Cortex of kidney (tissue), 1 donor: ENCODE results near the gene UBAC1.
"Not testable (repeated sequence)": the region's sequence is repeated elsewhere in the genome, so short reads cannot be mapped to it uniquely, and the experiment has no call there.

ENCODE experiments used
- DNase-seq: peaks from one replicate; lab custom pipeline; 2025; lab: John Stamatoyannopoulos, UW

Gene UBAC1

DNA sequence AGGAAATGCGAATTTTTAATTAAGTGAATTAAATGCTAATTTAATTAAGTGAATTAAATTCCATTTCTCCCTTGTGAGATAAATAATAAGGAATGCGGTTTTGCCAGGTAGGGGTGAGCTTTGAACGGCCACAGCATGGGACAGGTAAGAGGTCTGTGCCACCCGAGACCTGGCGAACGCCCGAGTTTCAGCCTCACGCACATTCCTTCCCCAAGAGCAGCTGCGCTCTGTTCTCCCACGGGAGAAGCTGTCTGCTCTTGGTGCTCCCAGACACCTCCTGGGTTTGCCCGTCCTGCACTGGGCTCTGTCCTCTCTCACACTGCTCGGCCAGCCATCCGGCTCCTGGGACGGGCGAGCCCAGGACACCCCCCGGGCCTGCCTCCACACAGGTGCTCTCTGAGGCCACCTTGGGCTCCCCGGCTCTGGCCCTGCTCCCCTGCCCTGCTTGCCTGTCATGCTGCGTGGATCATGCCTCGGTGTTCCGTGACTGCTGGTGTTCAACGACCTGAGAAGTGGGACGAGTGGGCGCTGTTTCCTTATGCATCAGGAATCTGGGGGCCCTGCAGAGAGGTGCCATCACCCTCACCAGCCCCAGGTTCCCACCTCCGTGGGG, 40.1 kb downstream of the UBAC1 start:
- DNase-seq = no peak

DNA sequence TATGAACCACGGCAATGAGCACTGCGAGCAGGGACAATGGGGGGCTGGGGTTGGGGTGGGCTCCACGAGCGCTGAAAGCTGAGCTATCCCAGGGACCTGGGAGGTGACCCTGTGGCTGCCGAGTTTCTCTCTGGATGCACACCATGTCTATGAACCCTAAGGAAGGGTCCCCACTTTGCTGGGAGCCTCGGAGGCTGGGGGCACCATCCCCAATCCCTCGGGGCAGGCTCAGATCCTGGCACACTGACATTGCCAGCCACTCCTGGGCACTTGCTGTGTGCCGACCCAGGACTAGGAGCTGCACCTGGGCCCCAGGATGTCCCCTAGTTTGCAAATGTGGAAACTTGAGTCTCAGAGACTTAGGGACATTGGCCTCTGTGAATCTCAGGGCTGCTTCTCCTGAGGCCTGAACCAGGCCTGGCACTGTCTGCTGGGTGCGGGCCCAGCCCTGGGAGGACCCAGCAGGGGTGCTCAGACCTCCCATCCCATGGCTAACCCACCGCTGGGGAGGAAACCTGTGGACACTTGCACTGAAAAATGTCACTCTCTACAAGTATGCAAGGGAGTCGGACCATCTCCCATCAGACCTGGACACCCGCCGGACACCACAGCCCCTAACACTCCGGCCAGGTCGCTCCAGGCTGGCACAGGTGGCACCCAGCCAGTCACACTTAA, 40.8 kb downstream of the UBAC1 start:
- DNase-seq = no peak

DNA sequence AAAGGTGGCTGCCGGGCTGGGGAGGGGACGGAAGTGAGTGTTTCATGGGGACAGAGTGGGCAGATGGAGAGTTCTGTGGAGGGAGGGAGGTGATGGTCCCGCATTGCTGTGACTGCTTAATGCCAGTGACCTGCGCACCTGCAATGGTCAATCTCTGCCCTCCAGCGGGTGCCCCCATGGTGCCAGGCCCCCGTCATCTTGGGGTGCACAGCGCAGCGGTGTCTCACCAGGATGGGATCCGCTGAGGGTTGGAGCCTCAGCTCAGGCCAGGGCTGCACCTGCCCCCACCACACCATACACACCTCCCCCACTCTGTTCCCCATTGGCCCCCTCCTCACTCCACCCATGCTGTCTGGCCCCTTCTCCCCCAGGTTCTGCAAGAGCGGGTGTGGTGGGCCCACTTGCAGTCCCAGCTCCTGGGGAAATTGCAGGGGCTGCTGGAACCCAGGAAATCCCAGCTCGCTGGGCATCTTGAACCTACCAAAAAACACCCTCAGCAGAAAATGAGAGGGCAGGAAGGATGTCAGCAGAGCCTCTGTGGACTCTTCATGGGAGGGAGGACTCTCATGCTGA, 41.8 kb downstream of the UBAC1 start:
- no peak for DNase-seq

DNA sequence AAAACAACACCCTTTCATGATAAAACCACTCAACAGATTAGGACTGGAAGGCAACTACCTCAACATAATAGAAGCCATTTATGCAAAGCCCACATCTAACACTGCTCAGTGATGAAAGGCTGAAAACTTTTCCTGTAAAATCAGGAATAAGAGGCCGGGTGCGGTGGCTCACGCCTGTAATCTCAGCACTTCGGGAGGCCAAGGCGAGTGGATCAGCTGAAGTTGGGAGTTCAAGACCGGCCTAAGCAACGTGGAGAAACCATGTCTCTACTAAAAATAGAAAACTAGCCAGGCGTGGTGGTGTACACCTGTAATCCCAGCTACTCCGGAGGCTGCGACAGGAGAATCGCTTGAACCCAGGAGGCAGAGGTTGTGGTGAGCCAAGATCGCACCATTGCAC, 44.9 kb downstream of the UBAC1 start:
- not testable (repeated sequence) for DNase-seq

DNA sequence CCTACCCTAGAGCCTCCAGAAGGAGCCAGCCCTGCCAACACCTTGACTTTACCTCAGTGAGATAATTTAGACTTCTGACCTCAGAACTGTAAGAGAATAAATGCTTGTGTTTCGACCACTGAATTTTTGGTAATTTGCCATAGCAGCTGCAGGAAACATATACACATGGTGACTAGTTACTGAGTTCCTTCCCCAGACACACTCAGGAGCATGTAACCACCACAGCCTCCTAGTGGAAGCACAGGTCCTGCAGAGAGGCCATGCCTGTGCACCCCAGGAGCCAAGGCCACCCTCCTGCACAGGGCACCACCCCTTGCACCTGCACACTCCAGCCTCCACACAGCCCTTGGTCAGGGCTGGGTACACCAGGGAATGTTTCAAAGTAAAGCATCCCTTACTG, 46.3 kb downstream of the UBAC1 start:
- DNase-seq = no peak

DNA sequence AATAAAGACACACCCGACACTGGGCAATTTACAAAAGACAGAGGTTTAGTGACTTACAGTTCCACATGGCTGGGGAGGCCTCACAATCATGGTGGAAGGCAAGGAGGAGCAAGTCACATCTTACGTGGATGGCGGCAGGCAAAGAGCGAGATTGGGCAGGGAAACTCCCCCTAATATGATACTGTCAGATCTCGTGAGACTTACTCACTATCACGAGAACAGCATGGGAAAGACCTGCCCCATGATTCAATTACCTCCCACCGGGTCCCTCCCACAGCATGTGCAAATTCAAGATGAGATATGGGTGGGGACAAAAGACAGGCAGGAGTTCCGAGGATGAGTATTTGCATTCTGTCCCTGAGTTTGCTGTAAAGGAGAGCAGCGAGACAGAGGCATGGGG, 49.9 kb downstream of the UBAC1 start:
- DNase-seq = not testable (repeated sequence)

DNA sequence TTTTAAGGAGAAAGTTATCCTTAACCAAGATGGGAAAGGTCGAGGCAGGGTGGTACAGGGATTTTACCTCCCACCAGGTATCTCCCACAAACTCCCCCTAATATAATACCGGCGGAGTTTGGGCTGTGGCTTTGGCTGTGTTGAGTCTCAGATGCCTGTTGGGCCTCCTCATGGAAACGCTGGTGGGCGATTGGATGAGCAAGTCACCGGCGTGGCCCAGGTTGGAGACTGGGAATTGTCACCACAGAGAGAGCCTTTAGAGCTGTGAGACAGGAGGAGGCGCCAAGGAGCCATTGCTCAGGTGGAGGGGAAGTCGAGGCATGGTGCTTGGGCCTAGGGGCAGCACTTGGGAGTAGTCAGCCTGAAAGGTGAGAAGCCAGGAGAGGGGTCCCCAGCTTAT, 50.4 kb downstream of the UBAC1 start:
- DNase-seq = no peak

DNA sequence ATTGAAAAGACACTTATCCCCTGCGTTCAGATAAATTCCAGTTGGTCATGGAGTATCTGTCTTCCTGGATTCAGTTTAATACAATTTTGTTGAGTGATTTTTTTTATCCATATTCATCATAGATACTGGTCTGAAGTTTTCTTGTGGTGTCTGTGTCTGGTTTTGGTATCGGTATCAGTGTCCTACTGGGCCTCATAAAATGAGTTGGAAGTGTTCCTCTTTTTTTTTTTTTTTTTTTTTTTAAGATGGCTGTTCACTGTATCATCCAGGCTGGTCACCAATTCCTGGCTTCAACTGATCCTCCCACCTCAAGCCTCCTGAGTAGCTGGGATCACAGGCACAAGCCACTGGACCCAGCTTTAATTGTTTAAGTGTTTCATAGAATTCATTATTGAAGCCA, 51.0 kb downstream of the UBAC1 start:
- DNase-seq = no peak

DNA sequence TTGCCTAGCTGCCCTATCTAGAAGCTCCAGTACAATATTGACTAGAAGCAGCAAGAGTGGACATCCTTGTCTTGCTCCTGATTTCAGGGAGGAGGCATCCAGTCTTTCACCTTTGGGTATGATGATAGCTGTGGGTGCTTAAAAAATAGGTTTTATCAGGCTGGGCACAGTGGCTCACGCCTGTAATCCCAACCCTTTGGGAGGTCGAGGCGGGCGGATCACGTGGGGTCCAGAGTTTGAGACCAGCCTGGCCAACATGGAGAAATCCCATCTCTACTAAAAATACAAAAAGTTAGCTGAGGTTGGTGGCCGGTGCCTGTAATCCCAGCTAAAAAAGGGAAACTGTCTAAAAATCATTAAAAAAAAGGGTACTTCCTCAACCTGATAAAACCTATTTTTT, 51.8 kb downstream of the UBAC1 start:
- DNase-seq = no peak

DNA sequence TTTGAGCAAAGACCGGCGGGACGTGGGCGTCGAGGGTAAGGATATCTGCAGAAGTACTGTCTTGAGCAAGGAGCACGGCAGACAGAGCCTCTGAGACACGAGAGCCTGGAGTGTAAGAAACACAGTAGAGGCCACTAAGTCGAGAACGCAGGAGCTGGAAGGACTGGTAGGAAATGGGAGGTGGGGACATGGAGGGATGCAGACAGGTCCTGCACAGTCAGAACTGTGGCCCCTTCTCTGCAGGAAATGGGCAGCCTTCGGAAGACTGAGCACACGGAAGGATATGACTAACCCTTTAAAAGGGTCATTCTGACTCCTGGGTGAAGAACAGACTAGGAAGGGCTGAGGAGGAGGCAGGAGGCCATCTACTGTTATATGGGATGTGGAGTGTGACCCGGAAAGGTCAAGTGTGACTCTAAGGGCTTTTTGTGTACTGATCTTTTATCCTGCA, 52.4 kb downstream of the UBAC1 start:
- no peak for DNase-seq

DNA sequence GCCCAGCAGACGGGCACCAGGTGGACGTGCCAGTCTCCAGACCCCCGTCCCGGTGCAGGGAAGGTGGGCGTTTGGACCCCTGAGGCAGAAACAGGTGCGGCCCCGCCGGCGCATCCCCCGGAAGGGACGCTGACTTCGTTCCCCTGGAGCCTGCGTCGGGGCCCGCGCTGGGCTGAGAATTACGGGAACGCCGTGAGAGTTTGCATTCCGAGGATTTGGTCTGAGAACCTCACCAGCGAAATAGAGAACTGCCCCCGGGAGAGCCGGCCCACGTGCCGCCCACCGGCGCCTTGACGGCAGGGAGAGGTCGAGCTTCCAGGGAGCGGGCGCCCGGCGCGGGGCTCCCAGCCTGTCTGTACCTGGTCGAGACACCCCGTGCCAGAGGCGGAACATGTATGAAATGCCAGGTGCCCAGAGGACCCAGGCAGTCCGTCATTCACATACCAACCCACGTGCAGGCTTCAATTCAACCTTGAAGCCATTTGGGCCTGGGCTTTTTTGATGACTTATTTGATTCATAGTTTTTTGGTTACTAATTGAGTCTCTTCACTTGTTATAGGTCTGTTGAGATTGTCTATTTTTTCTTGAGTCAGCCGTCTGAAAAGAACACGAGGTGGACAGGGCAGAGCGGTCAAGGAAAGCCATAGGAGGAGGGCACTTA, 53.0 kb downstream of the UBAC1 start:
- no peak for DNase-seq

DNA sequence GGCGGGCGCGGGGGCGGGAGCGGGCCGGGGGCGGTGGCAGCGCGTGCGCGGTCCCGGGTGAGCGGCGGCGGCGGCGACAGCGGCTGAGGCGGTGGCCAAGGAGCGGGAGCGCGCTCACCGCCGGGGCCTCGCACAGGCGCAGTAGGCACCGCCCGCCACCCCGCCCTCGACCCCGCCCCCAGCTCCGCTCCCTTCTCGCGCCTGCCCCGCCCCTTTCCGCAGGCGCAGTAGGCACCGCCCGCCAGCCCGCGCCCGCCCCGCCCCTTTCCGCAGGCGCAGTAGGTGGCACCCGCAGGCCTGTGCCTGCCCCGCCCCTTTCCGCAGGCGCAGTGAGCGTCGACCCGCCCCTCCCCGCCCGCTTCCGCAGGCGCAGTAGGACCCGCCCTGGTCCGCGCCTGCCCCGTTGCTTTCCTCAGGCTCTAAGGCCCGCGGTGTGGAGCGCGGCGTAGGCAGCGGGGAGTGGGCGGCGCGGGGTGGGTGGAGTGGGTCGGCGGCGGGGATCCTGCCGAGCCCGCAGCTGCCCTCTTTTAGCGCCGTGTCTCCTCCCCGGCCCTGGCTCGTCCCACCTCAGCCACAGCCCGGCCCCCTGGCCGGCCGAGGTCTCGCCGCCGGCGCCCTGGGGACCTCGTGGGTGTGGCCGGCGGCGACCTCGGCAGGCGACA, 53.6 kb downstream of the UBAC1 start, which contains the start of gene CAMSAP1:
Gene CAMSAP1 (minus strand): TSS at position 116 of the 662 bp plus-strand sequence. CDS start 387 bp downstream, outside the sequence.
- peak; percentile 57 for DNase-seq

DNA sequence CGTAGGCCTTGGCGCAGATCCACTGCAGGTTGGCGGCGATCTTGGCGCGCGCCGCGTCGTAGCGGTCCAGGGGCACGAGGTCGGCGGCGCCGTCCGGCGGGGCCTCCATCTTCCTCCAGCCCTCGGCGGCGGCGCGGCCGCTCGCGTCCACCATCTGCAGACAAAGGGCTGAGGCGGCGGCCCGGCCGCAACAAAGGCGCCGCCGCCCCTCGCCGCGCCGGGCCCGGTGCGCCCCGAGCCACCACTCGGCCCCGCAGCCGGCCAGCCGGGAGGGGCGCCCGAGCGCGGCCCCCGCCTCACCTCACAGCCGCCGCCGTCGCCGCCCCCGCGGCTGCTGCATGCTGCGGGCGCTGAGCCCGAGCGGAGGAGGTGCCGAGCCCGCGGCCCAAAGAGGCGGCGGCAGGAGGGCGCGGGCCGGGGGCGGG, 54.2 kb downstream of the UBAC1 start:
- no peak for DNase-seq

DNA sequence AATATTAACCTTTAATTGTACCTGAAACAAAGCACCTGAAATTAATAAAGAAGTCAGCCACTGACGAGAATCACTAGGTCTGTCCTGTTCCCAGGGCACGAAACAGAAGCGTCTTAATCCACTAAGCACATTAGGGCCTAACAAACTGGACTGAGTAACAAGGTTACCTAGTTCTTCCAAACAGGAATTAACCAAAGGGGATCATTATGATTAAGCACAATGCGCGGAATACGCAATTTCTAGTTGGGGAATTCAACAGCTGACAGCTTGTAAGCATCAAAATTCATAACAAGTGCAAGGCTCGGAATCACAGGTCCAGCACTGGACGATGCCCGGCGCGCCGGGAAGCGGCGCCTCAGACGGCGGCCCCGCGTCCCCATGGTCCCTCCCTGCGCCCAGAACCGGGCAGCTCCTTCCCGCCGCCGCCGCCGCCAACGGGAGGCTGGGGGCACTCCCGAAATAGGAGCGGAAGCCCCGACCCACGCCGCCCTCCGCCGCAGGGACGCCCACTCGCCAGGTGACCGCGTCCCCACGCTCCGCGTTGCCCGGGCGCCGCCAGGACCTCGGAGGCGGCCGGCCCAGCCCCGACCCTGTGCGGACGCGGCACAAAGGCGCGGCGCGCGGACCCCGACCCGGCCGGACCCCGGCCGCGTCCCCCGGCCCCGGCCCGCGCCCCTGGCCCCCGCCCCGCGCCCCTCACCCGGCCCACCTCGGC, 54.7 kb downstream of the UBAC1 start:
- no peak for DNase-seq

DNA sequence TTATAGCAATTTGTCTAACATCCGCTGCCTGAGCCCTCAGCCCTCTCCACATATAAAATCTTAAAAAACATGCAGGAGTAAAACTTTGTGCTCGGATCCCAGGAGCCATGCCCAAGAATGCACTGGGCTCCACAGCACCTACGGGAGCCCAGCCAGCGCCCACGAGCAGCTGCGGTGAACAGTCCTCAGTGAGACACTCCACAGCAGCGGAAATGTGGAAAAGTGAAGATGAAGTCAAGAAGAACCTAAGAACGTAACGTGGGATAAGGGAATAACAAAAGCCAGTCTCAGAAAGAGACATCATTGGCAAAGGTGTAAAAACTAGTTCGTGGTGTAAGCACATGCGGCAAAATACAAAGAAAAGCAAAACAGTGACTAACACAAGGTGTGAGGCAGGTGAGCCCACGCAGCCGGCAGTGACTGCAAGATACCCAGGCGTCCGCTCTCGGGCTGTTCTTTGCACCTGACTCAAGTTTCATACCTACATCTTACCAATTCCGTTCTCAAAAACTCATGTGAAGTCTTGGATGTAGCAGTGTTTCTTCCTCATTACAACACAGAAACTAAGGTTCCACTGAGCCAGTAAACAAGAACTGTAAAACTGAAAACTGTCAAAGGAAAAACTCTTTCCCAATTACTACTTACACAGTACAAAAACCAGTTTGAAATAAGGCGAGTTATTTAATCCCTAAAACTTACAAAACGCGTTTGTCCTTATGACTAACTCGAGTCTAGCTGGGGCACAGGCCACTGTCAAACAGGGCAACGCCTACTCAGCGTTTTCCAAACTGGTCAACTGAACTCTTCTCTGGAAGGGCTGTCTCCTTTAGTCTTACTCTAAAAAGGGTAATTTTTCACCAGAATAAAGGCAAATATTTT, 55.6 kb downstream of the UBAC1 start:
- DNase-seq = no peak

DNA sequence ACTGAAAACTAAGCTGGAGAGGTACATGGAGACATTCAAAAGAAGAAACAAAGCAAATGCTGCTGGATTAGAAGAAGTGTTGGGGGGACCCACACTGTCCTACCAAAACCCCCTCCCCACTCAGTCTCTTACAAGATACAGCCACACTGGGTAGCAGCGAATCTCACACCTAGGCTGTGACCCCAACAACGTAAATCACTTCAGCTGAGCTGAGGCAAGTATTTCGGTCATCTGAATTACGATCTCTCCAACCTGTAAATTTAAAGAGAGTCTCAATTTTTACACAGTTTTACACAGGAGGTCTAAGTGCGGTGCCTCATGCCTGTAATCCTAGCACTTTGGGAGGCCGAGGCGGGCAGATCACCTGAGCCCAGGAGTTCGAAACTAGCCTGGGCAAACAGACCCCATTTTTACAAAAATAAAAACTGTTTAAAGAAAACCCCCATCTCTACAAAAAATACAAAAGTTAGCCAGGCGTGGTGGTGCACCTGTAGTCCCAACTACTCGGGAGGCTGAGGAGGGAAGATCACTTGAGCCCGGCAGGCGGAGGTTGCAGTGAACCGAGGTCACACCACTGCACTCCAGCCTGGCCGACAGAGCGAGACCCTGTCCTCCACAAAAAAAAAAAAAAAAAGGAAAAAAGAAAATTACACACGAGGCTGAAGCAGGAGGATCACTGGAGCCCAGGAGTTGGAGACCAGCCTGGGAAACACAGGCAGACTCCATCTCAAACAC, 57.2 kb downstream of the UBAC1 start:
- no peak for DNase-seq

DNA sequence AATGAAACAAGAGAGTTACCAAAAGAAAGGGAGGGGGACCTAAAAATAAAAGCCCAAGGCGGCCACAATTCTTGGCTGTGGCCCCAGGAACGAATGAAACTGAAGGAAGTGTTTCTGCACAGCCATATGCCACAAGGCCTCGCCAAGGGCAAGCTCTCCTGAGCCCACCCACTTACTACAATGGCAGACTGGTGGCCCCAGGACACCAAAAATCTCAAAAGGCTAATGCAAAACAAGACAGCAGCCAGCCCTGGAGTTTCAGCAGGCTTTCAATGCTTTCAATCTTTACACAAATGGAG, 57.9 kb downstream of the UBAC1 start:
- no peak for DNase-seq

DNA sequence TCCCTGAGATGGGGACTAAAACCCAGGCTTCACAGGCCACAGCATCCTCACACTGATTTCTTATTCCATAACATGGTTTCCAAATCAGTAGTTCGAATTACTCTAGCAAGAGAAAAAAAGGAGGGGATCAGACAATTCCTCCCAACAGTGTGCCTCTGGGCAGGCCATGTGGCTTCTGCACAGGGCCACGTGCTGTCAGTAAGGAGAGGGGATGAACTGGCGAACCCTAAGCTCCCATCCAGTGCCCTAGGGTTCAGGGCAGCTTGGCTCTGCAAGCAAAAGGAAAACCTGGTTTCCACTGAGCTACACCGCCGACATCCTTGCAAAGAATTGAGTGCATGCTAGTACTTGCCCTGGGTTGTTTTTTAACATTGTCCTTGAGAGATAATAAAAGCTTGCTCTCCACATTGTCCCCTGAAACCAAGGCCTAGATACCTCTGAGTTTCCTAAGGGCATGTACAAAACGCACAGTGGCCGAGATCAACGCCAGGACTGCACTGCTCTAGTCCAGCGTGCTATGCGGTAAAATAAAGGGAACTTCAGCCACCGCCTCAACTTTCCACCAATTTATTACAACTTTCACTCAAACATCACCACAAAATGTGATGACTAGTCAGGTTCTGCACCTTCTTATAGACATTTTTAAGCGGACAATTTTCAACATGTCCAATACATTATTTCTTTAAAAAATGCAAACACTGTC, 58.4 kb downstream of the UBAC1 start:
- no peak for DNase-seq

DNA sequence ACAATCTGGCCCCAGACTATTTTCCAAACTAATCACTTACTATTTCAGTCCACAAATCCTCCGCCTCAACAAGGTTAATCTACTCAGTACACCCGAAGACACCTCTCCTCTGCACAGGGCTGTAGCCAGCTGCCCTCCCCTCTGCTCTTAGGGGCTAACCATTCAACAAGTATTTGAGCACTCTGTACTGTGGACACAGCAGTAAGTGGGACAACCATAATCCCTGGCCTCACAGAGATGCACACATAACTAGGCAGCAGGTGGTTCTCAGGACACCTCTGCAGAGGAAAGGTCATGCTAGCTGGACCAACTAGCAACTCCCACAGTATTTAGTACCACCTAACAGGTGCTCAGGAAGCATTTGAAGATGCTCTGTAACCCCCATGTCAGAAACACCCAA, 59.3 kb downstream of the UBAC1 start:
- DNase-seq = no peak
